Fibroblast of mammary gland (primary cell): ENCODE results near the gene KCNK13.
A peak's percentile ranks its signal among the peaks of the same experiment; 100 is the strongest.

ENCODE experiments used
- DNase-seq: peaks from one replicate; pipeline ENCODE4 v3.0.0-alpha.2; 2010; ENCODE audit warnings: low read depth
- H3K4me3 ChIP-seq: 2 replicates; pipeline ENCODE4 v1.5.1; 2011; ENCODE audit warnings: low read depth, mild to moderate bottlenecking, low read length, moderate library complexity; ENCODE audit not compliant: control insufficient read depth
- TF ChIP-seq, protein P1 (sequence below): conservative IDR thresholded peaks from 2 replicates; pipeline ENCODE4 v1.5.1; 2011; ENCODE audit warnings: low read depth, low read length, inconsistent platforms; ENCODE audit not compliant: control insufficient read depth, insufficient read depth

The KCNK13 gene

GRCh38 chr14:90139199-90139598 lies 77.4 kb downstream of the KCNK13 start:
- no peak overlapping the region for H3K4me3 ChIP-seq
- TF ChIP-seq, protein P1, sequence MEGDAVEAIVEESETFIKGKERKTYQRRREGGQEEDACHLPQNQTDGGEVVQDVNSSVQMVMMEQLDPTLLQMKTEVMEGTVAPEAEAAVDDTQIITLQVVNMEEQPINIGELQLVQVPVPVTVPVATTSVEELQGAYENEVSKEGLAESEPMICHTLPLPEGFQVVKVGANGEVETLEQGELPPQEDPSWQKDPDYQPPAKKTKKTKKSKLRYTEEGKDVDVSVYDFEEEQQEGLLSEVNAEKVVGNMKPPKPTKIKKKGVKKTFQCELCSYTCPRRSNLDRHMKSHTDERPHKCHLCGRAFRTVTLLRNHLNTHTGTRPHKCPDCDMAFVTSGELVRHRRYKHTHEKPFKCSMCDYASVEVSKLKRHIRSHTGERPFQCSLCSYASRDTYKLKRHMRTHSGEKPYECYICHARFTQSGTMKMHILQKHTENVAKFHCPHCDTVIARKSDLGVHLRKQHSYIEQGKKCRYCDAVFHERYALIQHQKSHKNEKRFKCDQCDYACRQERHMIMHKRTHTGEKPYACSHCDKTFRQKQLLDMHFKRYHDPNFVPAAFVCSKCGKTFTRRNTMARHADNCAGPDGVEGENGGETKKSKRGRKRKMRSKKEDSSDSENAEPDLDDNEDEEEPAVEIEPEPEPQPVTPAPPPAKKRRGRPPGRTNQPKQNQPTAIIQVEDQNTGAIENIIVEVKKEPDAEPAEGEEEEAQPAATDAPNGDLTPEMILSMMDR, result no peak
- no peak for DNase-seq

GRCh38 chr14:90140298-90140955 lies 78.6 kb downstream of the KCNK13 start:
- peak; percentile 3 for DNase-seq
- TF ChIP-seq, protein P1, result no peak
- no peak overlapping the region for H3K4me3 ChIP-seq

GRCh38 chr14:90140956-90141316 lies 79.1 kb downstream of the KCNK13 start:
- TF ChIP-seq, protein P1, result no peak
- no peak overlapping the region for H3K4me3 ChIP-seq
- peak; percentile 13 for DNase-seq

GRCh38 chr14:90153429-90153828 lies 91.6 kb downstream of the KCNK13 start:
- DNase-seq, result no peak
- H3K4me3 ChIP-seq, result no peak overlapping the region
- TF ChIP-seq, protein P1, result no peak

- TF ChIP-seq, protein P1, result no peak
- no peak overlapping the region for H3K4me3 ChIP-seq
- DNase-seq, result no peak
Observed at GRCh38 chr14:90154110-90154509, 92.3 kb downstream of the KCNK13 start.

GRCh38 chr14:90159146-90159545 lies 97.4 kb downstream of the KCNK13 start:
- TF ChIP-seq, protein P1, result no peak
- DNase-seq, result no peak
- no peak overlapping the region for H3K4me3 ChIP-seq

DNA sequence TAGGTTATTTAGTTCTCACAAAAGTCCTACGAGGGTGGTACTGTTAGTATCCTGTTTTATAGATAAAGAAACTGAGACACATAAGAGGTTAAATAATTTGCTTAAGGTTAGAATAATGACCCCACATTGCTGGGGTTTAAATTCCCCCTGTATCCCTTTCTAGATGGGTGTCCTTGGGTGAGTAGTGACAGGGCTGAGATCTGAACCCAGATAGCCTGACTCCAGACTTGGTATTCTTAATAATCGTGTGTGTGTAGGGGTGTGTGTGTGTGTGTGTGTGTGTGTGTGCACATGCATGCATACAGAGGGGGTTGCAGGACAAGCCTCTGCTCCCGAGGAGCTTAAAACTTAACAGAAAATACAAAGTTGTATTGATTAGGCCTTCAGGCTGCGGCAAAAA lies 97.9 kb downstream of the KCNK13 start:
- no peak overlapping the region for H3K4me3 ChIP-seq
- TF ChIP-seq, protein P1, result no peak
- DNase-seq, result no peak
